ENCODE data around the gene IRF3. TPM values are rescaled to one million over a fixed set of nuclear protein-coding genes. Genes with fewer than 3 reads are reported as not detected.

Gene IRF3
- total RNA-seq, 1 donor from 2014 or later, result 76.1 TPM

GRCh38 chr19:49652551-49653465 lies 12.8 kb downstream of the IRF3 start:
- Mint-ChIP-seq H3K27ac (ENCODE audit: unreplicated experiment) (no peak overlapping the region), H3K36me3 (ENCODE audit: low read depth, unreplicated experiment) (peaks cover 35% of the 10 kb centered on the region), H3K9me3 (ENCODE audit: unreplicated experiment) (no peaks in the 10 kb centered on the region), H3K4me3 (ENCODE audit: unreplicated experiment) (peak overlapping the region; percentile 51), H3K4me1 (ENCODE audit: unreplicated experiment) (peaks cover 9% of the 10 kb centered on the region), H3K27me3 (ENCODE audit: unreplicated experiment) (peaks cover 9% of the 10 kb centered on the region)
- TF ChIP-seq CTCF (IDR thresholded peaks at IDR 0.05; ENCODE audit: unreplicated experiment), result no peak
- no peak for DNase-seq (ENCODE audit: low spot score)

GRCh38 chr19:49651820-49652550 lies 13.7 kb downstream of the IRF3 start:
- Mint-ChIP-seq H3K27ac (ENCODE audit: unreplicated experiment) (no peak overlapping the region), H3K27me3 (ENCODE audit: unreplicated experiment) (peaks cover 9% of the 10 kb centered on the region), H3K36me3 (ENCODE audit: low read depth, unreplicated experiment) (peaks cover 36% of the 10 kb centered on the region), H3K4me1 (ENCODE audit: unreplicated experiment) (peaks cover 9% of the 10 kb centered on the region), H3K4me3 (ENCODE audit: unreplicated experiment) (no peak overlapping the region), H3K9me3 (ENCODE audit: unreplicated experiment) (no peaks in the 10 kb centered on the region)
- no peak for DNase-seq (ENCODE audit: low spot score)
- no peak for TF ChIP-seq CTCF (IDR thresholded peaks at IDR 0.05; ENCODE audit: unreplicated experiment)

GRCh38 chr19:49651029-49651819 lies 14.4 kb downstream of the IRF3 start:
- TF ChIP-seq CTCF (IDR thresholded peaks at IDR 0.05; ENCODE audit: unreplicated experiment), result no peak
- Mint-ChIP-seq H3K4me1 (ENCODE audit: unreplicated experiment) (peaks cover 9% of the 10 kb centered on the region), H3K27ac (ENCODE audit: unreplicated experiment) (peak overlapping the region; percentile 75), H3K4me3 (ENCODE audit: unreplicated experiment) (no peak overlapping the region), H3K9me3 (ENCODE audit: unreplicated experiment) (no peaks in the 10 kb centered on the region), H3K27me3 (ENCODE audit: unreplicated experiment) (peaks cover 5% of the 10 kb centered on the region), H3K36me3 (ENCODE audit: low read depth, unreplicated experiment) (peaks cover 33% of the 10 kb centered on the region)
- no peak for DNase-seq (ENCODE audit: low spot score)

GRCh38 chr19:49646586-49646985 lies 19.1 kb downstream of the IRF3 start:
- Mint-ChIP-seq H3K4me3 (ENCODE audit: unreplicated experiment) (peak overlapping the region; percentile 37), H3K4me1 (ENCODE audit: unreplicated experiment) (peaks cover 35% of the 10 kb centered on the region), H3K27ac (ENCODE audit: unreplicated experiment) (peak overlapping the region; percentile 59), H3K36me3 (ENCODE audit: low read depth, unreplicated experiment) (peaks cover 39% of the 10 kb centered on the region), H3K27me3 (ENCODE audit: unreplicated experiment) (peaks cover 8% of the 10 kb centered on the region), H3K9me3 (ENCODE audit: unreplicated experiment) (no peaks in the 10 kb centered on the region)
- TF ChIP-seq CTCF (IDR thresholded peaks at IDR 0.05; ENCODE audit: unreplicated experiment), result no peak
- DNase-seq (ENCODE audit: low spot score), result no peak

All from endothelial cell (in vitro differentiated cells).